Rectal smooth muscle tissue (tissue), 1 donor: Measurements from ENCODE around the gene TOMM40.
A peak's percentile ranks its signal among the peaks of the same experiment; 100 is the strongest.

Source experiments
- H3K27ac ChIP-seq: one replicate; pipeline ENCODE4 v1.7.0; 2013; ENCODE audit warnings: low read depth, low read length, inconsistent platforms
- H3K27me3 ChIP-seq: one replicate; pipeline ENCODE4 v1.7.0; 2013; ENCODE audit warnings: low read length; ENCODE audit not compliant: control insufficient read depth, insufficient read depth
- H3K36me3 ChIP-seq: one replicate; pipeline ENCODE4 v1.7.0; 2013; ENCODE audit warnings: low read length; ENCODE audit not compliant: control insufficient read depth, insufficient read depth
- H3K4me1 ChIP-seq: one replicate; pipeline ENCODE4 v1.7.0; 2013; ENCODE audit warnings: low read length; ENCODE audit not compliant: control insufficient read depth, insufficient read depth
- H3K4me3 ChIP-seq: one replicate; pipeline ENCODE4 v1.7.0; 2013; ENCODE audit warnings: low read length
- H3K9ac ChIP-seq: one replicate; pipeline ENCODE4 v1.7.0; 2013; ENCODE audit warnings: low read length

Gene TOMM40

GRCh38 chr19:44890366-44891015, 563 bp upstream of the TOMM40 start:
- Histone ChIP-seq H3K4me1 (peaks cover 13% of the 10 kb centered on the region), H3K9ac (no peak overlapping the region), H3K36me3 (peaks cover 26% of the 10 kb centered on the region), H3K27ac (peak overlapping the region; percentile 97), H3K27me3 (no peaks in the 10 kb centered on the region), H3K4me3 (peak overlapping the region; percentile 72)

DNA sequence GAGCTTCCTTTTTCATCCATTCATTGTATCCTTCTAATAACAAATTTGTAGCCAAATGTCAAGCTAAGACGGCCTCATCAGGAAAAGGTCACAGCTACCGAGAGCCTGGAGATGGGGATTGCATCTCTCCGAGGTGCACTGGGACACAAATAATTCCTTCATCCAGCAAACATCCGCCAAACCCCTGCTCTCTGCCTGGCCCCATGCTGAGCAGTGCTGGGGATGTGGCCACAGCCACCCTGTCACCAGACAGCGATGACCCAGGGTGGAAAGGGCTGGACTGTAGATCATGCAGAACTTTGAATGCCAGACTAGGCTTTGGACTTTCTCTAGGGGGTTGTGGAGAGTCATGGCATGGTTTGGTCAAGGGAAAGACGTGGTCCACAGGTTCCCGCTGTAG, 1.9 kb downstream of the TOMM40 start:
- no peak overlapping the region for H3K27ac ChIP-seq
- no peak overlapping the region for H3K9ac ChIP-seq
- H3K4me3 ChIP-seq: no peak overlapping the region
- H3K36me3 ChIP-seq: peaks cover 39% of the 10 kb centered on the region
- H3K4me1 ChIP-seq: peaks cover 13% of the 10 kb centered on the region
- H3K27me3 ChIP-seq: no peaks in the 10 kb centered on the region

DNA sequence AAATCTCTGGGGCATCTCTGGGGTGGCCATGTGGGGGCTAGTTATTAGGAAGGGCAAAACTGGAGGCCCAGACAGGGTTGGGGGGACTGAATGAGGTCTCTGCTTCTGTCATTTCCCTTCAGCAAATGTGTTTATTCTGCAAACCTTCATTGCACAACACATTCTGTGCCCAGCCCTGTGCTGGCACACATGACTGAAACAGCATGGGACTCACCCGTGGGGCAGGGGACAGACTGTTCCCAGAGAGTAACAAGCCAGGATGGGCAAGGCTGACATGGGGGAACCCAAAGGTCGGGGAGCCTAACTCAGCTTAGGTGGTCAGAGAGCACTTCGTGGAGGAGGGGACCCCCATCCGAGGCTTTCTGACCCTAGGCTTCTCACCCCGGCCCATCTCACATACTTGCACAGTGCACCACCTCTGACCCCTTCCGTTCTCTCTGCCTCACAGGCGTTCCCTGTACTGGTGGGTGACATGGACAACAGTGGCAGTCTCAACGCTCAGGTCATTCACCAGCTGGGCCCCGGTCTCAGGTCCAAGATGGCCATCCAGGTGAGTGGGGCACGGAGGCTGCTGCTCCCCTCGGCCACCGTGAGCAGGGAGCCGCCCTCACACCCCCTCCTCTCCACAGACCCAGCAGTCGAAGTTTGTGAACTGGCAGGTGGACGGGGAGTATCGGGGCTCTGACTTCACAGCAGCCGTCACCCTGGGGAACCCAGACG, 2.4 kb downstream of the TOMM40 start:
- Histone ChIP-seq H3K4me3 (no peak overlapping the region), H3K27me3 (no peaks in the 10 kb centered on the region), H3K27ac (no peak overlapping the region), H3K4me1 (peaks cover 13% of the 10 kb centered on the region), H3K36me3 (peaks cover 42% of the 10 kb centered on the region), H3K9ac (no peak overlapping the region)

- H3K27me3 ChIP-seq: no peaks in the 10 kb centered on the region
- H3K9ac ChIP-seq: no peak overlapping the region
- H3K36me3 ChIP-seq: peaks cover 42% of the 10 kb centered on the region
- H3K27ac ChIP-seq: no peak overlapping the region
- peaks cover 13% of the 10 kb centered on the region for H3K4me1 ChIP-seq
- no peak overlapping the region for H3K4me3 ChIP-seq
Observed at GRCh38 chr19:44894052-44894400, 3.0 kb downstream of the TOMM40 start.

GRCh38 chr19:44894946-44895345, 3.9 kb downstream of the TOMM40 start:
- Histone ChIP-seq H3K4me3 (no peak overlapping the region), H3K27ac (no peak overlapping the region), H3K36me3 (peaks cover 47% of the 10 kb centered on the region), H3K4me1 (peaks cover 8% of the 10 kb centered on the region), H3K27me3 (no peaks in the 10 kb centered on the region), H3K9ac (no peak overlapping the region)

DNA sequence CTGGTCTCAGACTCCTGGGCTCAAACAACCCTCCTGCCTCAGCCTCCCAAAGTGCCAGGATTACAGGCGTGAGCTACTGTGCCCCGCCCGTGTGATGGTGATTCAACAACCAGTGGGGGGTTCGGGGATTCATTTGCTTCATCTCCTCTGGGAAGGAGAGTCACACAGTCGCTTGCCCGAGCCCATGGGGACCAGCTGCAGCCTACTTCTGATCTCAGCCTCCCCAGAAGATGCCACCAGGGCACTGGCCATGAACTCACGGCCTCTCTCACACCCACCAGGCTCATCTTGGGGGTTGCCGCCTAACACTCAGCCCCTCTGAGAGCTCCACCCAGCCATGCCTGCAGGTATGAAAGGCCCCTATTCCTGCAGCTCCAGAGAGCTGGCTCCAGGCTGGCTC, 6.8 kb downstream of the TOMM40 start:
- H3K4me3 ChIP-seq: no peak overlapping the region
- no peaks in the 10 kb centered on the region for H3K4me1 ChIP-seq
- H3K9ac ChIP-seq: no peak overlapping the region
- H3K27me3 ChIP-seq: no peaks in the 10 kb centered on the region
- H3K27ac ChIP-seq: no peak overlapping the region
- peaks cover 46% of the 10 kb centered on the region for H3K36me3 ChIP-seq

GRCh38 chr19:44900328-44901244, 9.5 kb downstream of the TOMM40 start:
- Histone ChIP-seq H3K36me3 (peaks cover 31% of the 10 kb centered on the region), H3K4me1 (no peaks in the 10 kb centered on the region), H3K9ac (no peak overlapping the region), H3K27me3 (peaks cover 7% of the 10 kb centered on the region), H3K27ac (no peak overlapping the region), H3K4me3 (no peak overlapping the region)

- Histone ChIP-seq H3K36me3 (peaks cover 9% of the 10 kb centered on the region), H3K27ac (no peak overlapping the region), H3K9ac (no peak overlapping the region), H3K4me3 (no peak overlapping the region), H3K4me1 (no peaks in the 10 kb centered on the region), H3K27me3 (peaks cover 12% of the 10 kb centered on the region)
Observed at GRCh38 chr19:44903216-44903601, 12.2 kb downstream of the TOMM40 start.

GRCh38 chr19:44903602-44904425, 12.8 kb downstream of the TOMM40 start:
- peaks cover 12% of the 10 kb centered on the region for H3K27me3 ChIP-seq
- no peaks in the 10 kb centered on the region for H3K4me1 ChIP-seq
- peaks cover 8% of the 10 kb centered on the region for H3K36me3 ChIP-seq
- H3K9ac ChIP-seq: no peak overlapping the region
- no peak overlapping the region for H3K4me3 ChIP-seq
- no peak overlapping the region for H3K27ac ChIP-seq

DNA sequence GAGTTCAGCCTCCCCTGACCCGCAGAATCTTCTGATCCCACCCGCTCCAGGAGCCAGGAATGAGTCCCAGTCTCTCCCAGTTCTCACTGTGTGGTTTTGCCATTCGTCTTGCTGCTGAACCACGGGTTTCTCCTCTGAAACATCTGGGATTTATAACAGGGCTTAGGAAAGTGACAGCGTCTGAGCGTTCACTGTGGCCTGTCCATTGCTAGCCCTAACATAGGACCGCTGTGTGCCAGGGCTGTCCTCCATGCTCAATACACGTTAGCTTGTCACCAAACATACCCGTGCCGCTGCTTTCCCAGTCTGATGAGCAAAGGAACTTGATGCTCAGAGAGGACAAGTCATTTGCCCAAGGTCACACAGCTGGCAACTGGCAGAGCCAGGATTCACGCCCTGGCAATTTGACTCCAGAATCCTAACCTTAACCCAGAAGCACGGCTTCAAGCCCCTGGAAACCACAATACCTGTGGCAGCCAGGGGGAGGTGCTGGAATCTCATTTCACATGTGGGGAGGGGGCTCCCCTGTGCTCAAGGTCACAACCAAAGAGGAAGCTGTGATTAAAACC, 13.5 kb downstream of the TOMM40 start:
- Histone ChIP-seq H3K27ac (no peak overlapping the region), H3K36me3 (peaks cover 5% of the 10 kb centered on the region), H3K4me3 (no peak overlapping the region), H3K4me1 (no peaks in the 10 kb centered on the region), H3K27me3 (peaks cover 12% of the 10 kb centered on the region), H3K9ac (no peak overlapping the region)

DNA sequence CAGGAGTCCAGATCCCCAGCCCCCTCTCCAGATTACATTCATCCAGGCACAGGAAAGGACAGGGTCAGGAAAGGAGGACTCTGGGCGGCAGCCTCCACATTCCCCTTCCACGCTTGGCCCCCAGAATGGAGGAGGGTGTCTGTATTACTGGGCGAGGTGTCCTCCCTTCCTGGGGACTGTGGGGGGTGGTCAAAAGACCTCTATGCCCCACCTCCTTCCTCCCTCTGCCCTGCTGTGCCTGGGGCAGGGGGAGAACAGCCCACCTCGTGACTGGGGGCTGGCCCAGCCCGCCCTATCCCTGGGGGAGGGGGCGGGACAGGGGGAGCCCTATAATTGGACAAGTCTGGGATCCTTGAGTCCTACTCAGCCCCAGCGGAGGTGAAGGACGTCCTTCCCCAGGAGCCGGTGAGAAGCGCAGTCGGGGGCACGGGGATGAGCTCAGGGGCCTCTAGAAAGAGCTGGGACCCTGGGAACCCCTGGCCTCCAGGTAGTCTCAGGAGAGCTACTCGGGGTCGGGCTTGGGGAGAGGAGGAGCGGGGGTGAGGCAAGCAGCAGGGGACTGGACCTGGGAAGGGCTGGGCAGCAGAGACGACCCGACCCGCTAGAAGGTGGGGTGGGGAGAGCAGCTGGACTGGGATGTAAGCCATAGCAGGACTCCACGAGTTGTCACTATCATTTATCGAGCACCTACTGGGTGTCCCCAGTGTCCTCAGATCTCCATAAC, 14.5 kb downstream of the TOMM40 start, which contains the start of gene APOE:
APOE (plus strand) TSS at position 360 of the 724 bp plus-strand sequence. CDS start 829 bp downstream, outside the sequence.
- H3K4me1 ChIP-seq: no peaks in the 10 kb centered on the region
- H3K36me3 ChIP-seq: no peaks in the 10 kb centered on the region
- H3K4me3 ChIP-seq: peak within 1 kb of the TSS; percentile 41
- no peak within 1 kb of the TSS for H3K27ac ChIP-seq
- H3K9ac ChIP-seq: no peak within 1 kb of the TSS
- peaks cover 12% of the 10 kb centered on the region for H3K27me3 ChIP-seq
